Measurements from ENCODE around the gene S1PR4. TPM values are rescaled to one million over a fixed set of nuclear protein-coding genes. Genes with fewer than 3 reads are reported as not detected.
"Not testable (repeated sequence)": the region's sequence is repeated elsewhere in the genome, so short reads cannot be mapped to it uniquely, and the experiment has no call there.

The S1PR4 gene
- total RNA-seq, 1 experiment from 2014 or later = 0.26 TPM

DNA sequence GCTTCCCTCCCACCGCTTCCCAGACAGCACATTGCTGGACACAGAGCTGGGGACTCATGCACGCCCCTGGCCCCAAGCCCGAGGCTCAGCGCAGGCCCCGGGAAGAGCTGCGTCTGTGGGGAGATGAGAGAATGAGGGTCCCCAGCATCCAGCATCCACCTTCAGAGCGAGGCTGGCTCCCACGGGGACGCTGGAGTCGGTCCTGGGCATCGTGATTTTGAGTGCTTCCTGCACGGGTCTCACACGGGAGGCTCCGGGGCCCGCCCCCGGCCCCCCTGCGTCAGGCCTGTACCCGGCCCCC is 11.9 kb downstream of the S1PR4 start:
- Histone ChIP-seq H3K4me3 (ENCODE audit: low read depth in 2 of 2, low read length in 2 of 2) (no peak overlapping the region), H3K36me3 (ENCODE audit: control insufficient read depth, insufficient read depth, low read length) (no peaks in the 10 kb centered on the region; the same call in 1 of the 2 replicates), H3K9me3 (ENCODE audit: control insufficient read depth, insufficient read depth, low read depth, low read length) (no peaks in the 10 kb centered on the region), H3K27me3 (ENCODE audit: control insufficient read depth, insufficient read depth, low read length) (no peaks in the 10 kb centered on the region), H3K27ac (ENCODE audit: low read length) (no peak overlapping the region), H3K4me1 (ENCODE audit: control insufficient read depth, insufficient read depth, low read length) (no peaks in the 10 kb centered on the region)
- DNase-seq (ENCODE audit: low read depth, low spot score) (no peak), ATAC-seq (no peak)
- ChIA-PET POLR2A (no interaction called here), CTCF (no interaction called here)
- intact Hi-C loops (cut with micrococcal nuclease; ENCODE audit: unreplicated experiment) = no loop called here
- BruUV-seq (replicated peaks) = no TSS peak
- TF ChIP-seq, protein P1, sequence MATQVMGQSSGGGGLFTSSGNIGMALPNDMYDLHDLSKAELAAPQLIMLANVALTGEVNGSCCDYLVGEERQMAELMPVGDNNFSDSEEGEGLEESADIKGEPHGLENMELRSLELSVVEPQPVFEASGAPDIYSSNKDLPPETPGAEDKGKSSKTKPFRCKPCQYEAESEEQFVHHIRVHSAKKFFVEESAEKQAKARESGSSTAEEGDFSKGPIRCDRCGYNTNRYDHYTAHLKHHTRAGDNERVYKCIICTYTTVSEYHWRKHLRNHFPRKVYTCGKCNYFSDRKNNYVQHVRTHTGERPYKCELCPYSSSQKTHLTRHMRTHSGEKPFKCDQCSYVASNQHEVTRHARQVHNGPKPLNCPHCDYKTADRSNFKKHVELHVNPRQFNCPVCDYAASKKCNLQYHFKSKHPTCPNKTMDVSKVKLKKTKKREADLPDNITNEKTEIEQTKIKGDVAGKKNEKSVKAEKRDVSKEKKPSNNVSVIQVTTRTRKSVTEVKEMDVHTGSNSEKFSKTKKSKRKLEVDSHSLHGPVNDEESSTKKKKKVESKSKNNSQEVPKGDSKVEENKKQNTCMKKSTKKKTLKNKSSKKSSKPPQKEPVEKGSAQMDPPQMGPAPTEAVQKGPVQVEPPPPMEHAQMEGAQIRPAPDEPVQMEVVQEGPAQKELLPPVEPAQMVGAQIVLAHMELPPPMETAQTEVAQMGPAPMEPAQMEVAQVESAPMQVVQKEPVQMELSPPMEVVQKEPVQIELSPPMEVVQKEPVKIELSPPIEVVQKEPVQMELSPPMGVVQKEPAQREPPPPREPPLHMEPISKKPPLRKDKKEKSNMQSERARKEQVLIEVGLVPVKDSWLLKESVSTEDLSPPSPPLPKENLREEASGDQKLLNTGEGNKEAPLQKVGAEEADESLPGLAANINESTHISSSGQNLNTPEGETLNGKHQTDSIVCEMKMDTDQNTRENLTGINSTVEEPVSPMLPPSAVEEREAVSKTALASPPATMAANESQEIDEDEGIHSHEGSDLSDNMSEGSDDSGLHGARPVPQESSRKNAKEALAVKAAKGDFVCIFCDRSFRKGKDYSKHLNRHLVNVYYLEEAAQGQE (IDR thresholded peaks at IDR 0.05; ENCODE audit: insufficient read depth in 1 of 2, low read depth in 2 of 2, low read length in 1 of 2) = no peak
- TF ChIP-seq POLR2AphosphoS5 (IDR thresholded peaks at IDR 0.05; ENCODE audit: low read depth, low read length) (no peak), SIN3A (IDR thresholded peaks at IDR 0.05; ENCODE audit: borderline replicate concordance, insufficient read depth, low read depth, low read length) (no peak), TCF7L2 (IDR thresholded peaks at IDR 0.05; ENCODE audit: low read depth, low read length) (no peak)
- TF ChIP-seq, protein P2, sequence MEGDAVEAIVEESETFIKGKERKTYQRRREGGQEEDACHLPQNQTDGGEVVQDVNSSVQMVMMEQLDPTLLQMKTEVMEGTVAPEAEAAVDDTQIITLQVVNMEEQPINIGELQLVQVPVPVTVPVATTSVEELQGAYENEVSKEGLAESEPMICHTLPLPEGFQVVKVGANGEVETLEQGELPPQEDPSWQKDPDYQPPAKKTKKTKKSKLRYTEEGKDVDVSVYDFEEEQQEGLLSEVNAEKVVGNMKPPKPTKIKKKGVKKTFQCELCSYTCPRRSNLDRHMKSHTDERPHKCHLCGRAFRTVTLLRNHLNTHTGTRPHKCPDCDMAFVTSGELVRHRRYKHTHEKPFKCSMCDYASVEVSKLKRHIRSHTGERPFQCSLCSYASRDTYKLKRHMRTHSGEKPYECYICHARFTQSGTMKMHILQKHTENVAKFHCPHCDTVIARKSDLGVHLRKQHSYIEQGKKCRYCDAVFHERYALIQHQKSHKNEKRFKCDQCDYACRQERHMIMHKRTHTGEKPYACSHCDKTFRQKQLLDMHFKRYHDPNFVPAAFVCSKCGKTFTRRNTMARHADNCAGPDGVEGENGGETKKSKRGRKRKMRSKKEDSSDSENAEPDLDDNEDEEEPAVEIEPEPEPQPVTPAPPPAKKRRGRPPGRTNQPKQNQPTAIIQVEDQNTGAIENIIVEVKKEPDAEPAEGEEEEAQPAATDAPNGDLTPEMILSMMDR (IDR thresholded peaks at IDR 0.05) = no peak
- in situ Hi-C loops (cut with HindIII; ENCODE audit: low pct_unique_long_range_greater_than_20kb, low sequenced_read_pairs) = no loop called here

DNA sequence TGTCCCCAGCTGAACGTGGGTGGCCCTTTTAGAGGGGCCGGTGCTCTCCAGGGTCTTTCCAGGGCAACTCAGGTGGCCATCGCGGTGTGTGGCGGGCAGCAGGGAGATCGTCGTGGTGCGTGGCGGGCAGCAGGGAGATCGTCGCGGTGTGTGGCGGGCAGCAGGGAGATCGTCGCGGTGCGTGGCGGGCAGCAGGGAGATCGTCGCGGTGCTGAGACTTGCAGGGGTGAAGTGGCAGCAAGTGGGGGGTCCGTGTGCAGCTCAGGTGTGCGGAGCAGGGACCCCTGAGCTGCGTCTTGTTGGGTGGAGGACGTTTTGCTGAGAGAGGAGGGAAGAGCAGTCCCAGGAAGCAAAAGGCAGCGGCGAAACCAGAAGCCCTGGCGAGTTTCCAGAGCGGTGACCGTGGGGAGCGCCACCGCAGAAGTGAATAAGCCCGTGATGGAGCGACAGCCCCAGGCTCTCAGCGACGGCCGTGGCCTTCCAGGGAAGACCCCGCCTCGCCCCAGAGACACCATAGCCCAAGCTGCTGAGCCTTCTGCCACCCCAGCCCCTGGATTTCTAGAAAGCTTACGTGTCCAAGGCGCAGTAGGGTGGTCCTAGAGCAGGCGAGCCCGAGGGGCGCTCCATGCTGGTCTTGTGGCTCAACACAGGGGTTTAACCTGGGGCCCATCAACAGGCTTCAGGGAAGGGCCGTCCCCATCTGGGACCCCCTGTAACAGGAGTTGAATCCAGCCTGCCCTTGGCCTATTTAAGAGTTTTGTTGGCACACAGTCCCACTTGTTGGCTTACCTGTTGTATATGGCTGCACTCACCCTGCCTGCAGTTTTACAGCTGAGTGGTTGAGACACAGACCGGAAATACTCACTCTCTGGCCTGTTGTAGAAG is 12.6 kb downstream of the S1PR4 start:
- BruUV-seq (replicated peaks) = no TSS peak
- H3K4me3 ChIP-seq (ENCODE audit: low read depth in 2 of 2, low read length in 2 of 2) = no peak overlapping the region
- no peaks in the 10 kb centered on the region; the same call in 1 of the 2 replicates for H3K36me3 ChIP-seq (ENCODE audit: control insufficient read depth, insufficient read depth, low read length)
- TF ChIP-seq POLR2AphosphoS5 (IDR thresholded peaks at IDR 0.05; ENCODE audit: low read depth, low read length) = no peak
- TF ChIP-seq SIN3A (IDR thresholded peaks at IDR 0.05; ENCODE audit: borderline replicate concordance, insufficient read depth, low read depth, low read length) = no peak
- TF ChIP-seq, protein P1 (IDR thresholded peaks at IDR 0.05; ENCODE audit: insufficient read depth in 1 of 2, low read depth in 2 of 2, low read length in 1 of 2) = no peak
- TF ChIP-seq, protein P2 (IDR thresholded peaks at IDR 0.05) = no peak
- TF ChIP-seq TCF7L2 (IDR thresholded peaks at IDR 0.05; ENCODE audit: low read depth, low read length) = no peak
- H3K9me3 ChIP-seq (ENCODE audit: control insufficient read depth, insufficient read depth, low read depth, low read length) = no peaks in the 10 kb centered on the region
- ChIA-PET POLR2A (no interaction called here), CTCF (no interaction called here)
- no peaks in the 10 kb centered on the region for H3K27me3 ChIP-seq (ENCODE audit: control insufficient read depth, insufficient read depth, low read length)
- DNase-seq (ENCODE audit: low read depth, low spot score) = no peak
- in situ Hi-C loops (cut with HindIII; ENCODE audit: low pct_unique_long_range_greater_than_20kb, low sequenced_read_pairs) (no loop called here), intact Hi-C loops (cut with micrococcal nuclease; ENCODE audit: unreplicated experiment) (no loop called here)
- no peaks in the 10 kb centered on the region for H3K4me1 ChIP-seq (ENCODE audit: control insufficient read depth, insufficient read depth, low read length)
- ATAC-seq = no peak
- no peak overlapping the region for H3K27ac ChIP-seq (ENCODE audit: low read length)

DNA sequence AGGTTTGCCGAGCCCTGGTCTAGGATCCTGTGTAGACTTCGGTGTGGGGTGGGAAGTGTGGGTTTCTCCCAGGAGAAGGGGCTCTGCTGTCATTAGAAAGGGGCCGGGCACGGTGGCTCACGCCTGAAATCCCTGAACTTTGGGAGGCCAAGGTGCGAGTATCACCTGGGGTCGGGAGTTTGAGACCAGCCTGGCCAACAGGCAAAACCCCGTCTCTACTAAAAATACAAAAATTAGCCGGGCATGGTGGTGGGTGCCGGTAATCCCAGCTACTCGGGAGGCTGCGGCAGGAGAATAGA is 13.2 kb downstream of the S1PR4 start:
- H3K4me3 ChIP-seq (ENCODE audit: low read depth in 2 of 2, low read length in 2 of 2); CTCF ChIA-PET; H3K27ac ChIP-seq (ENCODE audit: low read length); DNase-seq (ENCODE audit: low read depth, low spot score); H3K27me3 ChIP-seq (ENCODE audit: control insufficient read depth, insufficient read depth, low read length); H3K9me3 ChIP-seq (ENCODE audit: control insufficient read depth, insufficient read depth, low read depth, low read length); intact Hi-C loops (cut with micrococcal nuclease; ENCODE audit: unreplicated experiment); H3K36me3 ChIP-seq (ENCODE audit: control insufficient read depth, insufficient read depth, low read length); H3K4me1 ChIP-seq (ENCODE audit: control insufficient read depth, insufficient read depth, low read length); POLR2A ChIA-PET; in situ Hi-C loops (cut with HindIII; ENCODE audit: low pct_unique_long_range_greater_than_20kb, low sequenced_read_pairs); ATAC-seq; BruUV-seq (replicated peaks): not testable (repeated sequence)
